Ectodermal cell (in vitro differentiated cells): ENCODE data around the gene BOD1L1.

Experiments used
- H3K27ac ChIP-seq: 2 replicates; pipeline ENCODE4 v1.7.0; 2013; ENCODE audit warnings: mild to moderate bottlenecking, low read depth, low read length; ENCODE audit not compliant: insufficient read depth, poor library complexity, severe bottlenecking
- H3K27me3 ChIP-seq: 2 replicates; pipeline ENCODE4 v1.7.0; 2013; ENCODE audit warnings: mild to moderate bottlenecking, low read length; ENCODE audit not compliant: insufficient read depth, control insufficient read depth, poor library complexity, severe bottlenecking
- H3K36me3 ChIP-seq: one replicate; pipeline ENCODE4 v1.7.0; 2013; ENCODE audit warnings: low read length; ENCODE audit not compliant: control insufficient read depth, insufficient read depth
- H3K4me1 ChIP-seq: one replicate; pipeline ENCODE4 v1.7.0; 2013; ENCODE audit warnings: low read length; ENCODE audit not compliant: control insufficient read depth, insufficient read depth
- H3K4me3 ChIP-seq: 2 replicates; pipeline ENCODE4 v1.7.0; 2013; ENCODE audit warnings: low read depth, low read length, control low read depth; ENCODE audit not compliant: insufficient read depth
- H3K9me3 ChIP-seq: 2 replicates; pipeline ENCODE4 v1.7.0; 2013; ENCODE audit warnings: mild to moderate bottlenecking, low read length, moderate library complexity; ENCODE audit not compliant: control insufficient read depth
- WGBS, 2 experiments: methylation state at CpG; one replicate each; pipeline ENCODE4 v1.1.7; 2013; ENCODE audit warnings: missing lambda C conversion rate in 2 of 2; 5-methylcytosine and 5-hydroxymethylcytosine counted together

The BOD1L1 gene

DNA sequence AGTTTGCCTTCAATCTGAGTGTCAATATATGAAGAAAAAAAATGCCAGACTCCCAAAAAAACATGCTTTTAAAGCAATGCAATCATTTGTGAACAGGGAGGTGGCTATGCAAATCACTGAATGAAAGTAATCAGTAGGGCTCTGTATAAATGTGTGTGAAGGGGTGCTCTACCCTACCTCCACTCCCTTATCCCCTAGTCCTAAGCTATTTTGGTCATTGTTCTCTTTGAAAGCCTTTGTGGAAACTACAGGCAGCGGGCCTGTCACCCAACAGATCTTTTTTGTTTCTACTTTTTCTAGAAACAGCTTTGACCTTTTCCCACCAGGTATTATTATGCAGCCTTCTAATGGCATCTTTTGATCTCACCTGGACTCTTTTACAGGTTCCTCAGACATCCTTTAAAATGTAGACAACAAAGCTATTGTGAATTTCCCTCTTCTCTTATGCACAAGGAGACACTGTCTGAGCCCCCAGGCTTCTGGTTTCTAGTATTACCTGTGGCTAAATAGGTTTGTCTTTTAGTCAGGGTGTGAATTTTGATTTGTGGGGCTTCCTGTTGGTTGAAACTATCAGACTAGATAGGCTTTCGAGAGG, 9.2 kb downstream of the BOD1L1 start:
- Histone ChIP-seq H3K4me3 (no peak overlapping the region), H3K27me3 (no peaks in the 10 kb centered on the region), H3K9me3 (no peaks in the 10 kb centered on the region), H3K27ac (no peak overlapping the region), H3K4me1 (no peaks in the 10 kb centered on the region), H3K36me3 (peaks cover 20% of the 10 kb centered on the region)
- WGBS, 2 experiments: 80 to 89% methylated on average over 2 of the region's 2 CpGs

DNA sequence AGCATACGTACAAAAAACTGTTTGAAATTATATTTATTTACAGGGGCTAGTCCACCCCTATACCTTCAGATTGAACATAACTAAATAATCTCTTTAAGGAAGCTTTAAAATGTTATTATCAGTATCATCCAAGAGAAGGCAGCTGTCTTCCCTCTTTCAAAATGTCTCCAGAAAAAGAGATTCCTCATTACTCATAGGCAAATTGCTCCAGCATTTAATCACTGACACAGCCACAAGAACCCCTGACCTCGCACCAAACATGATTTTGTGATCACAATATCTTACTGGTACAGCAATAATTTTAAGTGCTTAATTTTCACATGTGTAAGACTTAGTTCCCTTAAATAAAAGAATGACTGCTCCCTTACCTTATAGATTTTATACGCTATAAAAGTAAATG, 9.7 kb downstream of the BOD1L1 start:
- Histone ChIP-seq H3K27me3 (no peaks in the 10 kb centered on the region), H3K9me3 (no peaks in the 10 kb centered on the region), H3K4me1 (no peaks in the 10 kb centered on the region), H3K27ac (no peak overlapping the region), H3K36me3 (peaks cover 21% of the 10 kb centered on the region), H3K4me3 (no peak overlapping the region)
- WGBS, 2 experiments: 86 to 100% methylated on average over 1 to 2 of the region's 3 CpGs

DNA sequence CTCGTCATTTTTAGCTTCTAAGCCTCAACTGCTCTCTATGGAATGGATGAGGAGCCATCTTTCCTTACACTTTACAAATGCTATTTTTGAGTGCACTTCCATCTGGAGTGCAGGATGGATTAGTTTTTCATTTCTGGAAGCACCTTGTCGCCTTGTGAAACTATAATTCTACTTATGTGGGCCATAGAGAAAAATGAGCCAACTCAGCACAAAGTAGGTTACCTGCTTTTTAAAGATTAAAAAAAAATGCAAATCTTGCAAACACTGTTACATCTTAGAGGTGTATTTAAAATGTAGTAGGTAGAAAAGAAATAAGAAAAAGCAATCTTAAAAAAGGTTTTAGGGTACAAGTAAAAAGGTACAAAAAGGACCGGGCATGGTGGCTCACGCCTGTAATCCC, 10.9 kb downstream of the BOD1L1 start:
- no peak overlapping the region for H3K4me3 ChIP-seq
- H3K4me1 ChIP-seq: no peaks in the 10 kb centered on the region
- H3K36me3 ChIP-seq: peaks cover 23% of the 10 kb centered on the region
- no peaks in the 10 kb centered on the region for H3K27me3 ChIP-seq
- no peaks in the 10 kb centered on the region for H3K9me3 ChIP-seq
- H3K27ac ChIP-seq: no peak overlapping the region
- WGBS, 2 experiments: 93 to 96% methylated on average over 3 to 4 of the region's 4 CpGs

DNA sequence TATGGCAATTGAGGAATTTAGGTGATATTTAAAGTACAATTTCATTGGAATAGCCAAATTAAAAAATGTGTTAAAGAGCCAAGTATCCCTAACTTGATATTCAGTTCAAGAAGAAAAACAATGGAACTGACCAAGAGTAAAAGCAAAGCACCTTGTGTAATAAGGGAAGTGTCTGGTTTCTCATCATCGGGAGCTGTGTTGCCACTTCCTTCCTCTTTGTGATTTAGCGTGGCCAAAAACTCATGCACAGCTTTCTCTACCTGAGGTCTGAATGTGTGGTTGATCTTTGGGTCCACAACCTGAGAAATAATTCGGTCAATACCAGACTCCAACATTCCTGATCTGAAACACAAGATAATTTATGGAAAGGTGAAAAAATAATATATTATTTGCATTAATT, 12.4 kb downstream of the BOD1L1 start:
- no peaks in the 10 kb centered on the region for H3K27me3 ChIP-seq
- H3K27ac ChIP-seq: no peak overlapping the region
- no peaks in the 10 kb centered on the region for H3K4me1 ChIP-seq
- peaks cover 29% of the 10 kb centered on the region for H3K36me3 ChIP-seq
- WGBS, 2 experiments: 92 to 98% methylated on average over 2 of the region's 3 CpGs
- H3K4me3 ChIP-seq: no peak overlapping the region
- H3K9me3 ChIP-seq: no peaks in the 10 kb centered on the region

DNA sequence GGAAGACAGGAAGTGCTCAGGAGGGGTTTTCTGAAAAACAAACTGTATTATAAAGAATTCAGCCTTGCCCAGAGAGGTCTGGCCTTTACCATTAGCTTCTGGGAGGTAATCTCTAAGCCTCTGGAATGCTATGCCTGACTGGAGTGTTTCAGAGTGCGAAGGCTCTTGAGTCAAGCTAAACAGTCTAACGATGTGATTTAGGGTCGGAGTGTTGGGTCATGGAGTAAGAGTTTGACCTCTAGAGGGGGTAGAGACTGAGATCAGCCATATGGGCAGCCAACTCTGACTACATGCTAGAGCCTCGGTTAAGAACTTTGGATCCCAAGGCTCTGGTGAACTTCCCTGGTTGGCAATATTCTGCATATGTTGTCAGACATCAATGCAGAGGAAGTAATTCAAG, 15.0 kb downstream of the BOD1L1 start:
- Histone ChIP-seq H3K27me3 (no peaks in the 10 kb centered on the region), H3K4me3 (no peak overlapping the region), H3K36me3 (peaks cover 27% of the 10 kb centered on the region), H3K9me3 (no peaks in the 10 kb centered on the region), H3K4me1 (no peaks in the 10 kb centered on the region), H3K27ac (no peak overlapping the region)
- 91 to 94% methylated on average over 4 of the region's 4 CpGs for WGBS, 2 experiments

DNA sequence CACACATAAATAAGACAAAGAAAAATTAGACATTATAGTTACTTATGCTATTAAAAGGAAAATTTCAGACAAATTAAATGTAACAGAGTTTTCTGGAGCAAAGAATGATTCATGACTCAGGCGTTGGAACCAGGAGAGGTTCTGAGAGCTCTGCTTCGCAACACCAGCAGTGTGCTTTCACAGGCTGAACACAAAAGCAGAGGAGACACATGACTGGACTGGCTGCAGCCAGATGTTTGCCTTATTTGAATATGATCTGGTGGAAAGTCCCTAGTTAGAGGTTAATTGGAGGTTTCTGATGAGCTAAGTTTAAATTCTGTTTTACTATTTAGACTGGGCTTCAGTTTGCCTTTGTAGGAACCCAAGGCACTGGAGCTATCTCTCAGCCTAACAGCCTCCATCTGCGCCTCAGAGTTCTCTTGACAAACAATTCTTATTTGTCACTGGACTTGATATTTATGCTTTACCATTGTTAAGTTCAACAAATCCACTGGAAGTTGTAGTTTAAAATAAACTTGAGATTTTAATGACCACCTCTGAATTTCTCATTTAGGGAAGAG, 16.2 kb downstream of the BOD1L1 start:
- Histone ChIP-seq H3K27ac (no peak overlapping the region), H3K9me3 (no peaks in the 10 kb centered on the region), H3K36me3 (peaks cover 32% of the 10 kb centered on the region), H3K27me3 (no peaks in the 10 kb centered on the region), H3K4me3 (no peak overlapping the region), H3K4me1 (no peaks in the 10 kb centered on the region)
- WGBS, 2 experiments: 91 to 98% methylated on average over 3 of the region's 3 CpGs

DNA sequence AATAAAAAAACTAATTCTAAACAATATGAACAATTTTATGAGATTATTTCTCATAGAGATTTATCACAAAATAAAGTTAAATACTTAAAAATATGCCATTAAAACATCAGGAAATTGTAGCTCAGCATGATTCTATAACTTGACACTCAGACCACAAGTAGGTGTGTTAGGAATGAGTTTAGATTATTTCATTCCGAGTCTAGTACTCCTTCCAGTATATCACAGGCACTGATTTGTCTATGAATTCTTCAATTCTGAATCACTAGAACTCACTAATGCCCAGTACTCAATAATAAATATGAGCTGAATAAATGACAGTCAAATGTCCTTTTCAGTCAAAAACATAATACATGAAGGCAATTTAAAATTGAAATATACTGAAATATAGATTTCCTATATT, 22.2 kb downstream of the BOD1L1 start:
- Histone ChIP-seq H3K36me3 (peaks cover 31% of the 10 kb centered on the region), H3K27me3 (no peaks in the 10 kb centered on the region), H3K4me3 (no peak overlapping the region), H3K27ac (no peak overlapping the region), H3K4me1 (no peaks in the 10 kb centered on the region), H3K9me3 (no peaks in the 10 kb centered on the region)
- WGBS, 2 experiments: 100% methylated on average over 1 of the region's 1 CpG; no CpG with 5 or more reads in 1 of the 2 experiments

DNA sequence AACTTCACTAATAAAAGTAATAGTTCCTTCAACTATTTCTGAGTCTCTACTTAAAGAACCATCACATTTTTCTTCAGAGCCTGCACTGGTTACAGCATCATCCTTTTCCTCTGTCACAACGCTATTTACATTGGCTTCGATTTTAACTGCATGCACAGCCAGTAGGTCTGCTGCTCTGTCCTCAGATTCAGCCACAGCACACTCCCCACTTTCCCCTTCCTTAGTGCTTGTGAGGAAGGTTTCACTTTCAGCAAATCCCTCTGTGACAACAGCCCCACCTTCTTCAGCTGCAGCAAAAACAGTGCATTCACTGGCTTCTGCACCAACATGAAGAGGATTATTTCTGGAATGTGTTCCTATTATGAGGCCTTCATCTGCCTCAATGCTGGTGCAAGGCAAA, 25.7 kb downstream of the BOD1L1 start:
- Histone ChIP-seq H3K36me3 (peaks cover 37% of the 10 kb centered on the region), H3K4me3 (no peak overlapping the region), H3K4me1 (no peaks in the 10 kb centered on the region), H3K9me3 (no peaks in the 10 kb centered on the region), H3K27me3 (no peaks in the 10 kb centered on the region), H3K27ac (no peak overlapping the region)
- 97% methylated on average over 2 of the region's 2 CpGs for WGBS, 2 experiments

DNA sequence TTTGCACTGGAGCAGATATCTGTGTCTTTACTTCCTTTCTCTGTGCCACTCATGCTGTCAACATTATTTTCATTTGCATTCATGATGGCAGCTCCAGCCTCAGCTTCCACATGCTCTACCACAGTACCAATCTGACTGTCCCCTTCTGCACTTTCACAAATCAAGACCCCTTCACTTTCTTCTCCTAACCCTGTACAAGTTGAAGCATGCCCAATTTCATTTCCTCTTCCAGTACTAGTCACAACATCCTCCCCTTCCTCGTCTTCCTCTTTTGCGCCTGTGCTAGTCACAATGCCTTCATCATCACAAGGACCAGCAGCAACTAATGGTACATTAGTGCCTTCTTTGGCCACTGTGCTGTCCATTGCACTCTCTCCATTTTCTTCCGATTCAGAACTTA, 26.5 kb downstream of the BOD1L1 start:
- peaks cover 44% of the 10 kb centered on the region for H3K36me3 ChIP-seq

DNA sequence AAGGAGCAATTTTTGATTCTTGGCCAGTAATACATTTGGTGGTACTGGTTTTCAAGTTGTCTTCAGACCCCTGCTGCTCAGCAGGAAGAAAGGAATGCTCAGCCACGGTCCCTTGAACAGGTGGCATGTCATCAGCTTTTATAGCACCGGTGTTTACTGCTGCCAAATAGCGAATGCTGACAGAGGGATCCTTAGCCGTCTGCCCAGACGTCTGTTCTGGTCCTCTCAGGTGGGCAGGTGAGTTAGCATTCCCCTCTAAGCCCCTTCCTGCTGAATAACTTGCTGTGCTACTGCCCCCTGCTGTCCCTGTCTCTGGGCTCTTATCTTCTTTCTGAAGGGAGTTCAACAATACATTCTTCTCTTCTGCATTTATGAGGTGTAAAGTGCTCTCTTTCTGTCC, 28.4 kb downstream of the BOD1L1 start:
- Histone ChIP-seq H3K4me3 (no peak overlapping the region), H3K9me3 (no peaks in the 10 kb centered on the region), H3K4me1 (no peaks in the 10 kb centered on the region), H3K27ac (no peak overlapping the region), H3K27me3 (no peaks in the 10 kb centered on the region), H3K36me3 (peaks cover 46% of the 10 kb centered on the region)
- WGBS, 2 experiments: 81 to 86% methylated on average over 5 of the region's 5 CpGs

More for the DNA sequence above, 26.5 kb downstream of the BOD1L1 start:
- H3K27me3 ChIP-seq: no peaks in the 10 kb centered on the region
- H3K4me1 ChIP-seq: no peaks in the 10 kb centered on the region
- H3K4me3 ChIP-seq: no peak overlapping the region
- no peak overlapping the region for H3K27ac ChIP-seq
- WGBS, 2 experiments: 96 to 98% methylated on average over 3 of the region's 3 CpGs
- H3K9me3 ChIP-seq: no peaks in the 10 kb centered on the region

DNA sequence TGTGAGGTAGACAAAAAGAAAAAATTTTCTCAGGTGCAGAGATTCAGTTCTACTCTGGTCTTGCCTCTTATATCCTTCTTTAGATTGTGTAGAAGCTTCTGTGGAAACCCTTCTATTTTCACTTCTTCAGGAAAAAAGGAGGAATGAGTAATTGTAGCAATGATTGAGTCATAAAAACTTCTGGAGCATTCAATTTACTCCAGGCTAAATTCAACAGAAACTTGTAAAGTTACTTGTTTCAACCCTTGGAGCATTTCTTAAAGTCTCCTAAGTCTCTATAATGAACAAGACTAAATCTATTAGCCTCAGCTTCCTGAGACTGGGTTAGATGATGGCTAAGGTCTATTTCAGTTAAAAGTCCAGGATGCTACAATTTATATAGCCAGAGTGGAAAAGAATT, 29.9 kb downstream of the BOD1L1 start:
- Histone ChIP-seq H3K9me3 (no peaks in the 10 kb centered on the region), H3K4me3 (no peak overlapping the region), H3K36me3 (peaks cover 36% of the 10 kb centered on the region), H3K27me3 (no peaks in the 10 kb centered on the region), H3K27ac (no peak overlapping the region), H3K4me1 (no peaks in the 10 kb centered on the region)
